Ishikawa (cell line): ENCODE results near the gene FARSA.

ENCODE experiments used
- CEBPB ChIP-seq: IDR thresholded peaks from 2 replicates; pipeline ENCODE4 v1.6.1; 2012
- CREB1 ChIP-seq: IDR thresholded peaks from 2 replicates; pipeline ENCODE4 v1.6.1; 2012; ENCODE audit warnings: low read depth
- EGR1 ChIP-seq: IDR thresholded peaks from 2 replicates; pipeline ENCODE4 v1.6.1; 2012
- EP300 ChIP-seq: IDR thresholded peaks from 2 replicates; pipeline ENCODE4 v1.6.1; 2012; ENCODE audit warnings: borderline replicate concordance
- FOXM1 ChIP-seq: IDR thresholded peaks from 2 replicates; pipeline ENCODE4 v1.6.1; 2012; ENCODE audit warnings: low read depth, borderline replicate concordance
- MAX ChIP-seq: IDR thresholded peaks from 2 replicates; pipeline ENCODE4 v1.6.1; 2012
- NFIC ChIP-seq: IDR thresholded peaks from 2 replicates; pipeline ENCODE4 v1.6.1; 2012
- RAD21 ChIP-seq: IDR thresholded peaks from 2 replicates; pipeline ENCODE4 v1.6.1; 2012; ENCODE audit warnings: low read depth
- REST ChIP-seq: IDR thresholded peaks from 2 replicates; pipeline ENCODE4 v1.6.1; 2012; ENCODE audit warnings: low read depth, mild to moderate bottlenecking
- TAF1 ChIP-seq: IDR thresholded peaks from 2 replicates; pipeline ENCODE4 v1.6.1; 2012; ENCODE audit warnings: low read depth, mild to moderate bottlenecking
- TCF12 ChIP-seq: IDR thresholded peaks from 2 replicates; pipeline ENCODE4 v1.6.1; 2012; ENCODE audit warnings: low read depth
- TEAD4 ChIP-seq: IDR thresholded peaks from 2 replicates; pipeline ENCODE4 v1.6.1; 2012
- USF1 ChIP-seq: IDR thresholded peaks from 2 replicates; pipeline ENCODE4 v1.6.1; 2012
- YY1 ChIP-seq: IDR thresholded peaks from 2 replicates; pipeline ENCODE4 v1.6.1; 2012; ENCODE audit warnings: low read depth
- ZBTB7A ChIP-seq: IDR thresholded peaks from 2 replicates; pipeline ENCODE4 v1.6.1; 2012; ENCODE audit warnings: low read depth

FARSA gene

GRCh38 chr19:12924621-12925310 is 8.7 kb downstream of the FARSA start:
- TF ChIP-seq MAX (no peak), TAF1 (no peak), REST (no peak), YY1 (no peak), ZBTB7A (no peak), TCF12 (no peak), USF1 (no peak), FOXM1 (no peak), CREB1 (no peak), EP300 (no peak), TEAD4 (no peak), RAD21 (no peak), NFIC (no peak), EGR1 (no peak), CEBPB (no peak)

- TF ChIP-seq TCF12 (no peak), TAF1 (no peak), MAX (no peak), EGR1 (no peak), RAD21 (no peak), USF1 (no peak), ZBTB7A (no peak), CREB1 (no peak), FOXM1 (no peak), YY1 (no peak), REST (no peak), CEBPB (no peak), NFIC (no peak)
Measured at GRCh38 chr19:12922959-12923358, 10.6 kb downstream of the FARSA start.

- TF ChIP-seq NFIC: no peak
- no peak for TF ChIP-seq TEAD4
- no peak for TF ChIP-seq TAF1
- no peak for TF ChIP-seq CEBPB
Measured at GRCh38 chr19:12921047-12921446, 12.5 kb downstream of the FARSA start.

GRCh38 chr19:12918253-12918652 is 15.3 kb downstream of the FARSA start:
- no peak for TF ChIP-seq NFIC
- no peak for TF ChIP-seq ZBTB7A
- no peak for TF ChIP-seq USF1
- no peak for TF ChIP-seq FOXM1
- no peak for TF ChIP-seq TCF12
- TF ChIP-seq TEAD4: no peak
- no peak for TF ChIP-seq TAF1
- no peak for TF ChIP-seq YY1
- no peak for TF ChIP-seq CEBPB

GRCh38 chr19:12913851-12914690 is 19.4 kb downstream of the FARSA start:
- TF ChIP-seq EGR1 (no peak), TEAD4 (no peak), YY1 (no peak), CEBPB (no peak), NFIC (no peak), MAX (no peak), TCF12 (no peak), REST (no peak)
